Neural progenitor cell (in vitro differentiated cells): ENCODE data around the gene FBXW11.

Experiments used
- EZH2 ChIP-seq: fragments of 200-600 bp; sonication (generic); IDR thresholded peaks from 2 replicates; pipeline ENCODE4 v1.6.1; 2017; ENCODE audit warnings: antibody characterized with exemption, mild to moderate bottlenecking, moderate library complexity
- TF ChIP-seq, protein P1 (sequence below): fragments of 200-600 bp; sonication (generic); IDR thresholded peaks from 2 replicates; pipeline ENCODE4 v1.5.1; 2017; ENCODE audit warnings: antibody characterized with exemption, mild to moderate bottlenecking

DNA sequence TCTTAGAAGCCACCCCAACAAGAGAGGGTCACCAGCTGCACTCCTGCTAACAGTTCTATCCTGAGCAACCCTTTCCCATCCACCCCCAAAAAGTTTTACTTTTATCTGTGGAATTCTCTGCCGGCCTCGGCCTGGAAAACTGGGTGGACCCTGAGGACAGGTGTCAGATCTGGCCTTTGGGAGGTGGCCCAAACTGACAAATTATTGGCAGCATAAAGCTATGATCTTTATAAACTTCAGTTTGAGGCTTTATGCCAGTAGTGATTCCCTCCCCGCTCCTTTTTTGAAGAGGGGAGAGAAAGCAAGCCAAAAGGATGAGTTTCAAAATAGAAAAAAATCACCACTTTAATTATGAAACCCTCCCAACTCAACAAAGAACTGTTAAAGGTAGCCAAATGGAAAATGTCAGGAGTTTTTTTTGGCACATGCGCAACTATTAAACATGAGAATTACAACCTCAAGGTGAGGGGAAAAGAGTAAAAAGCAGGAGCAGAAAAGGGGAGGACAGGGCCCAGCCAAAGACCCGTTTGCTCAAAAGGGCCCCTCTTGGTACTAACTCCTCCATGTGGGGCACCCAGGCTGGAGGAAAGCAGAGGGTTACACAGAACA is 49.4 kb downstream of the FBXW11 start:
- TF ChIP-seq, protein P1, sequence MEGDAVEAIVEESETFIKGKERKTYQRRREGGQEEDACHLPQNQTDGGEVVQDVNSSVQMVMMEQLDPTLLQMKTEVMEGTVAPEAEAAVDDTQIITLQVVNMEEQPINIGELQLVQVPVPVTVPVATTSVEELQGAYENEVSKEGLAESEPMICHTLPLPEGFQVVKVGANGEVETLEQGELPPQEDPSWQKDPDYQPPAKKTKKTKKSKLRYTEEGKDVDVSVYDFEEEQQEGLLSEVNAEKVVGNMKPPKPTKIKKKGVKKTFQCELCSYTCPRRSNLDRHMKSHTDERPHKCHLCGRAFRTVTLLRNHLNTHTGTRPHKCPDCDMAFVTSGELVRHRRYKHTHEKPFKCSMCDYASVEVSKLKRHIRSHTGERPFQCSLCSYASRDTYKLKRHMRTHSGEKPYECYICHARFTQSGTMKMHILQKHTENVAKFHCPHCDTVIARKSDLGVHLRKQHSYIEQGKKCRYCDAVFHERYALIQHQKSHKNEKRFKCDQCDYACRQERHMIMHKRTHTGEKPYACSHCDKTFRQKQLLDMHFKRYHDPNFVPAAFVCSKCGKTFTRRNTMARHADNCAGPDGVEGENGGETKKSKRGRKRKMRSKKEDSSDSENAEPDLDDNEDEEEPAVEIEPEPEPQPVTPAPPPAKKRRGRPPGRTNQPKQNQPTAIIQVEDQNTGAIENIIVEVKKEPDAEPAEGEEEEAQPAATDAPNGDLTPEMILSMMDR, result no peak
- no peak for TF ChIP-seq EZH2
